Pancreas (tissue), 10 donors: ENCODE results near the gene SELENON. TPM values are rescaled to one million over a fixed set of nuclear protein-coding genes. Genes with fewer than 3 reads are reported as not detected.
"Not testable (repeated sequence)": the region's sequence is repeated elsewhere in the genome, so short reads cannot be mapped to it uniquely, and the experiment has no call there.

Source experiments
- ATAC-seq, 4 donors: fragments of 200-7000 bp; cut with Tn5 transposase; one replicate each; pipeline versions ENCODE4 v1.8.0 to v1.9.1; 2020; ENCODE audit warnings: mild to moderate bottlenecking in 4 of 4, moderate library complexity in 4 of 4
- DNase-seq, 6 donors: peaks; one replicate each; pipeline ENCODE4 v3.0.0-alpha.2; 2020
- FAIRE-seq: peaks from 2 replicates; lab custom pipeline; 2012; peaks lifted over from hg19 to GRCh38; lab: Jason Lieb, UNC
- H3K27ac ChIP-seq, 4 donors: fragments of 200-600 bp; sonication (generic); 1 replicate in 3 of 4; 2 replicates in 1 of 4; pipeline versions ENCODE4 v1.5.0 to v1.8.0; 2020
- H3K27me3 ChIP-seq, 4 donors: fragments of 200-600 bp; one replicate each; pipeline ENCODE4 v1.8.0; 2021
- H3K36me3 ChIP-seq, 3 donors: fragments of 200-600 bp; sonication (generic) in 1 of 3; one replicate each; pipeline versions ENCODE4 v1.5.0 to v1.8.0; 2020 to 2021
- H3K4me1 ChIP-seq, 3 donors: fragments of 200-600 bp; one replicate each; pipeline ENCODE4 v1.8.0; 2021
- H3K4me3 ChIP-seq, 4 donors: fragments of 200-600 bp; sonication (generic) in 2 of 4; one replicate each; pipeline versions ENCODE4 v1.5.0 to v1.8.0; 2020 to 2021
- H3K9me3 ChIP-seq, 4 donors: fragments of 200-600 bp; one replicate each; pipeline ENCODE4 v1.8.0; 2021
- CTCF ChIP-seq, 4 donors: fragments of 200-600 bp; sonication (generic) in 3 of 4; IDR thresholded peaks; one replicate each; pipeline versions ENCODE4 v1.5.0 to v1.8.0; 2021; ENCODE audit warnings: antibody characterized with exemption in 4 of 4
- WGBS, 2 donors: extraction: QIAGEN DNeasy Blood & Tissue Kit; methylation state at CpG; one replicate each; pipeline ENCODE4 v1.1.7; 2013; 5-methylcytosine and 5-hydroxymethylcytosine counted together
- intact Hi-C, 3 donors: fragments of 100-400 bp; cut with DNase I; formaldehyde crosslinking; loops; one replicate each; pipeline versions ENCODE4 v1.11.1 to v1.14.2; 2022
- polyA plus RNA-seq, 2 donors: library from polyadenylated mRNA; stranded (reverse); fragments of 200-250 nt; gene quantifications; one replicate each; pipeline ENCODE4 v1.2.3, GENCODE V29; 2013
- total RNA-seq, 6 donors: library from RNA; stranded (reverse); fragmentation: NEBNext Ultra II Directional in 4 of 6; extraction: Animal tissue kit (Norgen Biotek cat#: 25700) in 4 of 6; gene quantifications; one replicate each; pipeline versions ENCODE4 v1.2.1 to v1.2.4, GENCODE V29; 2021 to 2023
- donor health status: healthy with polysubstance abuse.
- donor health status: DM: no; HTN: no; CAD: no; lungs with moderate emphysema.
- donor health status: DM: no; HTN: no; CAD: no.
- donor health status: control.
- donor health status: control.
- donor health status: Bipolar disorder and iron deficiency.
- donor health status: DM: yes; HTN: yes; CAD: no.
- donor health status: DM: no; HTN: no; CAD: no.
- donor health status: DM: no; HTN: no; CAD: no.
- donor health status: DM: yes; HTN: yes; CAD: no.

The SELENON gene
- total and polyA plus RNA-seq, 8 donors: 27.8 to 48.3 (median 37.9) TPM

GRCh38 chr1:25837262-25837875 is 37.4 kb downstream of the SELENON start:
- Histone ChIP-seq H3K27me3 (no peaks in the 10 kb centered on the region), H3K9me3 (no peaks in the 10 kb centered on the region), H3K4me3 (no peak overlapping the region), H3K4me1 (peaks cover 0 to 12% (median 0%) of the 10 kb centered on the region in 3 donors), H3K27ac (peak overlapping the region in 2 of 4 donors; percentile 4 to 23), H3K36me3 (peaks cover 0 to 7% (median 6%) of the 10 kb centered on the region in 3 donors)
- ATAC-seq (peak; percentile 85 to 96 (median 94)), FAIRE-seq (no peak), DNase-seq (no peak)
- peak in 3 of 4 donors; percentile 30 to 43 (median 39) for TF ChIP-seq CTCF (IDR thresholded peaks at IDR 0.05)
- 57 to 59% methylated on average over 1 of the region's 1 CpG for WGBS, 2 donors
- intact Hi-C loops: loop anchor here (10.0 kb wide), 2 partner anchors 157 to 167 kb away; partner anchors contain the start of gene PAFAH2 (in 1 of the 3)

GRCh38 chr1:25839808-25840207 is 39.8 kb downstream of the SELENON start:
- FAIRE-seq, H3K4me3 ChIP-seq, DNase-seq, H3K27me3 ChIP-seq, ATAC-seq, H3K36me3 ChIP-seq, H3K9me3 ChIP-seq, H3K27ac ChIP-seq: not testable (repeated sequence)
- WGBS, 2 donors: 96 to 97% methylated on average over 4 of the region's 4 CpGs
- intact Hi-C loops: loop anchor here (10.0 kb wide), 2 partner anchors 155 to 165 kb away; partner anchors contain the start of gene PAFAH2 (in 1 of the 3)
- H3K4me1 ChIP-seq: peaks cover 0 to 12% (median 0%) of the 10 kb centered on the region in 3 donors

- no peaks in the 10 kb centered on the region for H3K4me1 ChIP-seq
- intact Hi-C loops: no loop called here
- 89 to 94% methylated on average over 3 of the region's 3 CpGs for WGBS, 2 donors
- H3K36me3 ChIP-seq: no peaks in the 10 kb centered on the region
- no peaks in the 10 kb centered on the region for H3K9me3 ChIP-seq
- FAIRE-seq: no peak
- no peak overlapping the region for H3K27ac ChIP-seq
- no peak for TF ChIP-seq CTCF (IDR thresholded peaks at IDR 0.05)
- no peak for ATAC-seq
- DNase-seq: no peak
- H3K4me3 ChIP-seq: no peak overlapping the region
- no peaks in the 10 kb centered on the region for H3K27me3 ChIP-seq
These were observed 43.5 kb downstream of the SELENON start for GRCh38 chr1:25843483-25843882.

GRCh38 chr1:25844536-25845337 is 44.7 kb downstream of the SELENON start:
- ATAC-seq (no peak), FAIRE-seq (no peak), DNase-seq (no peak)
- H3K36me3 ChIP-seq: no peaks in the 10 kb centered on the region
- H3K9me3 ChIP-seq: no peaks in the 10 kb centered on the region
- no peaks in the 10 kb centered on the region for H3K4me1 ChIP-seq
- 79 to 81% methylated on average over 3 of the region's 3 CpGs for WGBS, 2 donors
- H3K27me3 ChIP-seq: no peaks in the 10 kb centered on the region
- no peak overlapping the region for H3K4me3 ChIP-seq
- intact Hi-C loops: no loop called here
- H3K27ac ChIP-seq: no peak overlapping the region
- TF ChIP-seq CTCF (IDR thresholded peaks at IDR 0.05): no peak

GRCh38 chr1:25845664-25846063 is 45.7 kb downstream of the SELENON start:
- Histone ChIP-seq H3K36me3 (no peaks in the 10 kb centered on the region), H3K9me3 (no peaks in the 10 kb centered on the region), H3K4me3 (no peak overlapping the region), H3K27ac (no peak overlapping the region), H3K4me1 (no peaks in the 10 kb centered on the region), H3K27me3 (no peaks in the 10 kb centered on the region)
- FAIRE-seq: no peak
- WGBS, 2 donors: 83% methylated on average over 5 of the region's 5 CpGs
- ATAC-seq: no peak
- no peak for DNase-seq
- intact Hi-C loops: no loop called here
- no peak for TF ChIP-seq CTCF (IDR thresholded peaks at IDR 0.05)
